LNCaP clone FGC (cell line): ENCODE data around the gene MS4A4A.

Source experiments
- DNase-seq: peaks from one replicate; pipeline ENCODE4 v3.0.0-alpha.2; 2011; ENCODE audit warnings: low read depth
- H3K4me3 ChIP-seq: 2 replicates; pipeline ENCODE4 v1.5.1; 2011; ENCODE audit warnings: mild to moderate bottlenecking, low read depth, low read length, control low read depth
- TF ChIP-seq, protein P1 (sequence below): IDR thresholded peaks from 2 replicates; pipeline ENCODE4 v1.5.1; 2012; ENCODE audit warnings: mild to moderate bottlenecking; ENCODE audit not compliant: control insufficient read depth, insufficient read depth; ENCODE audit errors: extremely low read depth

MS4A4A gene

GRCh38 chr11:60280412-60280811 is at the start of gene MS4A4A:
TSS of gene MS4A4A (plus strand) at chr11:60280666. CDS start at chr11:60280676, 10 bp downstream.
- DNase-seq, result no peak
- TF ChIP-seq, protein P1, sequence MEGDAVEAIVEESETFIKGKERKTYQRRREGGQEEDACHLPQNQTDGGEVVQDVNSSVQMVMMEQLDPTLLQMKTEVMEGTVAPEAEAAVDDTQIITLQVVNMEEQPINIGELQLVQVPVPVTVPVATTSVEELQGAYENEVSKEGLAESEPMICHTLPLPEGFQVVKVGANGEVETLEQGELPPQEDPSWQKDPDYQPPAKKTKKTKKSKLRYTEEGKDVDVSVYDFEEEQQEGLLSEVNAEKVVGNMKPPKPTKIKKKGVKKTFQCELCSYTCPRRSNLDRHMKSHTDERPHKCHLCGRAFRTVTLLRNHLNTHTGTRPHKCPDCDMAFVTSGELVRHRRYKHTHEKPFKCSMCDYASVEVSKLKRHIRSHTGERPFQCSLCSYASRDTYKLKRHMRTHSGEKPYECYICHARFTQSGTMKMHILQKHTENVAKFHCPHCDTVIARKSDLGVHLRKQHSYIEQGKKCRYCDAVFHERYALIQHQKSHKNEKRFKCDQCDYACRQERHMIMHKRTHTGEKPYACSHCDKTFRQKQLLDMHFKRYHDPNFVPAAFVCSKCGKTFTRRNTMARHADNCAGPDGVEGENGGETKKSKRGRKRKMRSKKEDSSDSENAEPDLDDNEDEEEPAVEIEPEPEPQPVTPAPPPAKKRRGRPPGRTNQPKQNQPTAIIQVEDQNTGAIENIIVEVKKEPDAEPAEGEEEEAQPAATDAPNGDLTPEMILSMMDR, result no peak
- H3K4me3 ChIP-seq, result no peak within 1 kb of the TSS

GRCh38 chr11:60230681-60231080 is 49.8 kb upstream of the MS4A4A start:
- H3K4me3 ChIP-seq, result no peak overlapping the region
- no peak for DNase-seq
- TF ChIP-seq, protein P1, result no peak

GRCh38 chr11:60235321-60235720 is 45.1 kb upstream of the MS4A4A start:
- no peak for DNase-seq
- no peak overlapping the region for H3K4me3 ChIP-seq
- TF ChIP-seq, protein P1, result no peak

DNA sequence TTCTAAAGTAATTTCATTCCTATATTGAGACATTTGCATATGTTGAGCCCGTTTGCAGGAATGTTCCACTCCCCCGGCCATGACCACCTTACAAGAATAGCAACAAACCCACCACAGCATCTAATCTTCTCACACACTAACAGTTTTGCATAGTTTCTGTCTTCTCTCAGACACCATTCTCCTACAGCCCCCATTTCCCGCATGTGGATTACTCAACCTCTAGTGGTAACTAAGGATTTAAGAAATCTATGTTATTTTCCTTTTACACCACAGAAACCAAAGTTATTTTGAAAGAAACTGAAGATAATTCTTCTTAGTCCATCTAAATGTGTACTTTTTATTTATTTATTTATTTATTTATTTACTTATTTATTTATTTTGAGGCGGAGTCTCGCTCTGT is 39.8 kb upstream of the MS4A4A start:
- no peak for DNase-seq

DNA sequence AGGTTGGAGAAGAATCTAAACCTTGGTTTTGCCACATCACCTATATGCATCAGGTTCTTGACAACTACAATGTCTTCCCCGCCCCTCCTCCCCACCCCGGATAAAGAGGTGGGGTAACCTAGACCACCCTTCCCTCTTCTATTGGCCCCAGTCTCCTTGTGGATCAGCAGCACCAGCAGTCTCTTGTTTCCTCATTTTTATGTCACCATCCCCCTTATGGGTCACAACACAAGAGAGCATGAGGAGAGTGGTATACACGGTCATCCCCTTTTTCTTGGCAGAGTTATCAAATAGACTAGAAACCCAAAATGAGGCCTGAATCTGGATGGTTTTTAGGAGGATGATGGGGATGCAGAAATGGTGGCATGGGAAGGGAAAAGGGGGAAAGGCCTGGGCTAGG is 38.7 kb upstream of the MS4A4A start:
- DNase-seq, result no peak
- no peak overlapping the region for H3K4me3 ChIP-seq
- TF ChIP-seq, protein P1, result no peak

More for the DNA sequence above, 39.8 kb upstream of the MS4A4A start:
- TF ChIP-seq, protein P1, result no peak
- H3K4me3 ChIP-seq, result no peak overlapping the region

- no peak within 1 kb of the TSS for H3K4me3 ChIP-seq
- DNase-seq, result no peak
- TF ChIP-seq, protein P1, result no peak
These were observed 37.7 kb upstream of the MS4A4A start, which contains the start of gene MS4A4E for GRCh38 chr11:60242740-60243239. TSS of gene MS4A4E (minus strand) at chr11:60243137. CDS start at chr11:60230055, 13,082 bp downstream.
